Hepatic stellate cell (primary cell): Measurements from ENCODE around the gene SMIM32.

Experiments used
- DNase-seq: peaks from one replicate; pipeline ENCODE4 v3.0.0; 2011; ENCODE audit warnings: low spot score

SMIM32 gene

DNA sequence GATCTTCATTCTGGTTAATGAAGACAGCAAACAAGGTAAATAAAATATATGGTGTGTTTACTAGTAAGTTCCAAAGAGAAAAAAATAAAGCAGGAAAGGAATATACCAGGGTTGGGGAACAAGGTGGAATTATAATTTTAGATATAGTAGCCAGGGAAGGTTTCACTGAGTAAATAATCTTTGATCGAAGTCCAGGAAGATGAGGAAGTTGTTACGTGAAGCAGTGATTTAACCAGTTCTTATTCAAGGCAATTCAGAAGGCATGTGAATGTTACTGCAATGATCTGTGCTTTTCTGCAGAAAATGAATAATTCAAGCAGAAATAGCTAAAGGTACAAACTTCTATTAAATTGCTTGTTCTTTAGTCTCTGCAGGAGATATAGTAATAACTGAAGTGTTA is 6.2 kb downstream of the SMIM32 start:
- no peak for DNase-seq

DNA sequence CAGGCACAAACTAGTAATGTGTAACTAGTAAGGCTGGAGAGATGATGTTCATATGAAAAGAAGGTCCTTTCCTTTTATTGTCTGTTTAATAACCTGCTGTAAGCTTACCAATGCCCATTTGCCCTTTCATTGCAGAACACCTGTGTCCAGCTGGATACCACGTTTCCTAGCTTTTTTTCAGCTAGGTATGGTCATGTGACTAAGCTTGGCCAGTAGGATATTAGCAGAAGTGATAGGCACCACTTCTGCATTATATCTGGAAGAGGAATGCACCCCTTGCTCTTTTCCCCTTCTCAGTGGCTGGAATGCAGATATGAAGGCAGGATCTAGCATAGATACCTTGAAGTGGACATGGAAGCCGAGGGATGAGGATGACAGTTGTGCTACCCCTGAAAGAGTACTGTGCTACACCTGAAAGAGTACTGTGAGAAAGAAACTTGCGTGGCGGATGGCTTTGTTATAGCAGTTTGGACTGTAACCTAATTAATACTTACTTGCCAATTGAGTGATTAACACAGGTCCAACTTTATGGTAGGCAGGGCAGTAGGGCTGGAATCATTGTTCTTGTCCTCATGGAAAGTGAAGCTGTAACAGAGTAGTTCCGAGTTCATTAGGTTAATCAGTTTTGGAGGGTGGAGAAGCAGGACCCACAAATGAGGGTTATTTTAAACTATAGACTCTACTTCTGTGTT is 6.8 kb downstream of the SMIM32 start:
- no peak for DNase-seq

DNA sequence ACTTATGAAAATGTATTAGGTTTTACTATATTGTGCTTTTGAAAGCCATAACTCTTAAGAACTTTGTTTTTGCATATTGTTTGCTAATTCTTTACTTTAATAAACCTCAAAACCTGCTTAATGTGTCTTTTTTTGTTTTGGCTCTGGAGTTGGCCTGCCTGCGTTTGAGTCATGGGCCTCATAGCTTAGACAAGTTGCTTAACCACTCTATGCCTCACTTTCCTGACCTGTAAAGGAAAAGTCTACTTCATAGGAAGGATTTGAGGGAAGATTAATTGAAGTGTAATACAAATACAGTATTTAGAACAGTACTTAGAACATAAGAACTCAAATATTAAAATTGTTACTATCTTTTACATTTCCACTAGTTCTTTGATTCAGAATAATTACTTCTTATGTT is 10.3 kb downstream of the SMIM32 start:
- no peak for DNase-seq

DNA sequence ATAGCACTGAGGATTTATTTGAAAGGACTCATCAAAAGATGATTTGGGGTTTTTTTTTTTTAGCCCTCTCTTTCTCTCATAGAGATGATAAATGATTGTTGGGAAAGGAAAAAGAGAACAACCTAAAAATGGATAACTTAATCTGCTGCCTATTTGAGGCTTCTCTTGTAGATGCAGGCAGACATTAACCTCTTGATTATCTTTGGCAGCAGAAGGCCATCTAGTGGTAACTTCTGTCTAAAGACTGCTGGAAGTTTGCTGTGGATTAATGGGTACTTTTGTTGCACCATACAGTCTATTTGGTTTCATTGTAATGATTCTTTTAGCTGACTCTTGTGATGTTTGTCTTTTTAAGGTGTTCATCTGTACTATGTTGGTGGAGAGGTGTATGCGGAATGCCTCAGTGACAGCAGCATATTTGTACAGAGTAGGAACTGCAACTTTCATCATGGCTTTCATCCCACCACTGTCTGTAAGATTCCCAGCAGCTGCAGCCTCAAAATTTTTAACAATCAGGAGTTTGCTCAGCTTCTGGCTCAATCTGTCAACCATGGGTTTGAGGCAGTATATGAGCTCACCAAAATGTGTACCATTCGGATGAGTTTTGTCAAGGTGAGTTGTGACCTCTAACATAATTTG is 18.8 kb downstream of the SMIM32 start:
- DNase-seq: no peak

DNA sequence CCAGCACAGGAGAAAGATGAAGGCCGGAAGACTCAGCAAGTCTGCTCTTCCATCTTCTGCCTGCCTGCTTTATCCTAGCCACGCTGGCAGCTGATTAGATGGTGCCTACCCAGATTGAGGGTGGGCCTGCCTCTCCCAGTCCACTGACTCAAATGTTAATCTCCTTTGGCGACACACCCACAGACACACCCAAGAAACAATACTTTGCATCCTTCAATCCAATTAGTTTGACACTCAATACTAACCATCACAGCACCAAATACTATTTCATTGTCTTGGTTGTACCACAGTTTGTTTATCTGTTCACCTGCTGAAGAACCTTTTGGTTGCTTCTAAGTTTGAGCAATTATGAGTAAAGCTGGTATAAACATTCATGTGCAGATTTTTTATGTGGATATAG is 23.7 kb downstream of the SMIM32 start:
- DNase-seq: no peak

GRCh38 chr5:136166909-136167308 is 26.1 kb downstream of the SMIM32 start:
- no peak for DNase-seq

GRCh38 chr5:136164226-136164625 is 28.7 kb downstream of the SMIM32 start:
- no peak for DNase-seq

DNA sequence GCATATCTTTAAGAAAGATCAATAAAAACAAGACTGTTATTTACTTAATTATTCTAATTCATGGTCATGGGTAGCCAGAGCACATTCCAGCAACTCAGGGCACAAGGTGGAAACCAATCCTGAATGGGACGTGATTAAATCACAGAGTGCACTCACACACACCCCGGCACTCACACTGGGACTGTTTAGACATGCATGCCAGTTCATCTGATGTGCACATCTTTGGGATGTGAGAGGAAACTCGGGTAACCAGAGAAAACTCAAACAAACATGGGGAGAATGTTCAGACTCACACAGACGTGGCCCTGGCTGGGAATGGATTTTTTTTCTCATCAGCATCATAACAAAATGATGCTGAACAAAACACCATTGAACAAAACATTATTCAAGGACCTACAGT is 31.0 kb downstream of the SMIM32 start:
- DNase-seq: no peak

DNA sequence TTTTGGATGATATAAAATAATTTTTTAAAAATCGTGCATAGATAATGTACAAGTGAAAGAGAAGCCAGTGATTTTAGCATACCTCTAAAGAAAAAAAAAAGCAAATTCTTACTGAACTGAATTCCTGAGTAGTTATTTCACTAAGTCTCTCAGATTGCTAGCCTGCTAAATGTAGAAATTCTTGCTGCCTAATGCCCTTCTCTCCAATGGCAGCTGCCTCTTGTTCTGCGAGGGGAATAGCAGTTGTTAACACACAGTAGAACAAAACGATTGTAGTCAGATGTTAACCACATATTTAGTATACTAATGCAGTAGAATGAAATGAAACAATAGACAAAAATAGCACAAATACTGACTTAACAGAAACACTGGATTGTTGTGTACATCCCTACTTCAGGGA is 33.5 kb downstream of the SMIM32 start:
- DNase-seq: peak; percentile 11

DNA sequence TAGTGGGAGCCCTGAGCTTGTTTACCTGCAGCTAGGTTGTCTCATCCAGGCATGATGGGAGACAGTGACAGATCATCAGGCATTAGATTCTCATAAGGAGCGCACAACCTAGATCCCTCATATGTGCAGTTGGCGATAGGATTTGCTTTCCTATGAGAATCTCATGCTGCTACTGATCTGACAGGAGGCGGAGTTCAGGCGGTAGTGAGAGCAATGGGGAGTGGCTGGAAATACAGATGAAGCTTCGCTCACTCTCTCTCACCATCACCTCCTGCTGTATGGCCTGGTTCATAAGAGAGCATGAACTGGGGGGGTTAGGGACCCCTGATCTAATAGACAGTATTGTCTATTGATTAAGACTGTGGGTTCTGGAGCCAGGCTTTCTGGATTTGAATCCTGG is 35.4 kb downstream of the SMIM32 start:
- DNase-seq: no peak

- no peak for DNase-seq
These were observed 37.2 kb downstream of the SMIM32 start for GRCh38 chr5:136155761-136156160.

GRCh38 chr5:136155078-136155477 is 37.9 kb downstream of the SMIM32 start:
- DNase-seq: no peak

- no peak for DNase-seq
These were observed 39.3 kb downstream of the SMIM32 start for GRCh38 chr5:136153581-136154236.

DNA sequence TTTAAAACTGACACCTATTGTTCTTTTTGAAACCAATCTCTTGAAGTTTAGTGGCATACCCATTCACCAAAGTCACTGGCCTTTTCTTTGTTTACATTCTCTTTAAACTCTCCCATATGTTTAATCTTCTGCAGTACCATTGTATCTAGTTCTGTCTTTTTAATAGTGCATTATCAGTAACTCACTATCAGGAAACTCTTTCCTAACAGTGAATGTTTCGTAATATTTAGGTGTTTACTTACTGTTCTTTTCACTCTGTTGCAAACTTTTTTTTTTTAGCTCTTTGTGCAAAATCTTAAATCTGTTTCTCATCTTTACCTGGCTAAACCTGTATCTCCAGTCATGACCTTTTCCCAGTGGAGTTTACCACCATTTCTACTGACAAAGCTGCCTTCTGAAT is 43.1 kb downstream of the SMIM32 start:
- DNase-seq: no peak

- no peak for DNase-seq
These were observed 45.3 kb downstream of the SMIM32 start for GRCh38 chr5:136147632-136148031.

DNA sequence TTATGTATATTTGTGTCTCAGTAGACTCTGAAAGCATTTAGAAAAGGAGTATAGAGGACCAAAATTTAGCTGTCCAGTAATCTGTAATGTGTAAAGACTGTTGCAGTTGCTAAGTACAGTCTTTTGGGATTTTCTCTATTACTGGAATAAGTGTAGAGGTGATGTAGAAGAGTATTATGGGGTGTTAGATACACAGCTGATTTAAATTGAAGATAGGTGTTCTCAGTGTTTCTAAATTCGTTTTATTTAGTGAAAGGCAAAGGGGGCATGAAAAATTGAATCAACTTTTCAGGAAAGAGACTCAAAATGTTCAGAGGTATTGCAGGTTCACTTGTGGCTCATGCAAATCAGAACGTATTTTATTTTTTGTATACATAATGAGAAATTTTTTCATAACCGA is 46.8 kb downstream of the SMIM32 start:
- no peak for DNase-seq

DNA sequence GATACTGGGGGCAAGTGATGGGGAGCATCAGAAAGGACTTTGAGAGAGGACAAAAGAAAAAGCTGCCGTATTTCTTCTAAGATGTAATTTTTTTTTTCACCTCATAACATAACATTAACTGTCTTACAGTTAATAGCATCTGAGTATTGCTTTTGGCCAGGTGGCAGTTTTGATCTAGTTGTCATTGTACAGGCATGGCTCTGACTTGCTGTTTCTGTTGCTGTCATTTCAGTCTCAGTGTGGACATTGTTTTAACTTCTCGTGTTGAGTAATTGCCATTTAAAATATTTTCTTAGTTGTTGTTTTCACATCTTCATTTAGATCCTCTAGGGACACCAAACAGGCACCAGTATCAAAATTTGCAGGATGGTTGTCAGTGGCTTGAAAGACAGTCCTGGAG is 47.9 kb downstream of the SMIM32 start:
- no peak for DNase-seq

DNA sequence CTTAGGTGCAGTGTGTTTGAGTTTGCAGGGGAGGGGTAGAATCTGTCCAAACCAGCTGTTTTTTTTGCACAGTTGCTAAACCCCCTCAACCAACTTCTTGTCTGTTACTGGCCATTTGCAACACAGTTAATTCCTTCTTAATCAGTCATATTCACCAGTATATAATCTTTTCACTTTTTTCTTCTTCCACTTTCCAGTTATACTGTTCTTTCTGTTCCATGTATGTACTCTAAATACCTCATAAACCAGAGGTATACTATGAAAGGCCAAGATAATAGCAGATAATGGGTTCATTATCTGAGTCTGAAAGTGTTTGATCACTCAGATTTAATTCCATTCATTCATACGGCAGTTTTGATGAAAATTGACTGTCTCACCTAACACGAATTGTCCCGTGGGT is 49.2 kb downstream of the SMIM32 start:
- DNase-seq: no peak

- no peak for DNase-seq
These were observed 49.6 kb downstream of the SMIM32 start for GRCh38 chr5:136143312-136143711.

- DNase-seq: no peak
These were observed 51.4 kb downstream of the SMIM32 start for GRCh38 chr5:136141561-136141960.
